HG03460 (cell line): ENCODE data around the gene FN3K.
"Not testable (repeated sequence)": the region's sequence is repeated elsewhere in the genome, so short reads cannot be mapped to it uniquely, and the experiment has no call there.

Source experiments
- ATAC-seq: cut with Tn5 transposase; IDR thresholded peaks from one replicate; pipeline ENCODE4 v1.9.1; 2021; ENCODE audit not compliant: unreplicated experiment

FN3K gene

DNA sequence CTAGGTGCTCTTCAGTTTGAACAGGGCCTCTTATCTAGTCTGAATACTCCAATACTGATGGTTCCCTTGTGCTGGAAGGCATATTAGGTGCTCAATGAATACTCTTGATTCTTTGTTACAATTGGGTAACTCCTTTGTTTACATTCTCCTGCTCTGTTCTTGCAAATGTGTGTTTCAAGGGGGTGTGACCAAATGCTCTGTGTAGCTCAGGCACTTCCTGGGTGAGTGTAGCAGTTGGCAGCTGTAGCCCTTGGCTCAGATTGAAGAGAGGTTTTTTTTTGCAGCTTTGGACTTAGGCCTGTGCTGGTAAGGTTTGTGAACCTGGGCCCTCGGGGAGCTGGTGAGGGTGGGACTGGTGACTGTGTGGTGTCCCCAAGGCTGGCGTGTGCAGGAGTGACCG lies 36.6 kb downstream of the FN3K start:
- no peak for ATAC-seq

DNA sequence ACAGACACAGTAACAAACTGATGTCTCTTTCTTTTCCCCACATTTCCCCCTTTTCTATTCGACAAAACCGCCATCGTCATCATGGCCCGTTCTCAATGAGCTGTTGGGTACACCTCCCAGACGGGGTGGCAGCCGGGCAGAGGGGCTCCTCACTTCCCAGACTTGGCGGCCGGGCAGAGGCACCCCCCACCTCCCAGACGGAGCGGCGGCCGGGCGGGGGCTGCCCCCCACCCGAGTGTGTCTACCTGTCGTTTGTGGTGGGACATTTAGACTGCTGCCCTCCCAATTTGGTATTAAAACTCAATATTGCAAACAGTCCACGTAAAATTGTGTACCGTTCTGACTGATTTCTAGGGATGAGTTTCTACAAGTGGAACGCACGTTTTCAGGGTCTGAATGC lies 39.0 kb downstream of the FN3K start:
- not testable (repeated sequence) for ATAC-seq

DNA sequence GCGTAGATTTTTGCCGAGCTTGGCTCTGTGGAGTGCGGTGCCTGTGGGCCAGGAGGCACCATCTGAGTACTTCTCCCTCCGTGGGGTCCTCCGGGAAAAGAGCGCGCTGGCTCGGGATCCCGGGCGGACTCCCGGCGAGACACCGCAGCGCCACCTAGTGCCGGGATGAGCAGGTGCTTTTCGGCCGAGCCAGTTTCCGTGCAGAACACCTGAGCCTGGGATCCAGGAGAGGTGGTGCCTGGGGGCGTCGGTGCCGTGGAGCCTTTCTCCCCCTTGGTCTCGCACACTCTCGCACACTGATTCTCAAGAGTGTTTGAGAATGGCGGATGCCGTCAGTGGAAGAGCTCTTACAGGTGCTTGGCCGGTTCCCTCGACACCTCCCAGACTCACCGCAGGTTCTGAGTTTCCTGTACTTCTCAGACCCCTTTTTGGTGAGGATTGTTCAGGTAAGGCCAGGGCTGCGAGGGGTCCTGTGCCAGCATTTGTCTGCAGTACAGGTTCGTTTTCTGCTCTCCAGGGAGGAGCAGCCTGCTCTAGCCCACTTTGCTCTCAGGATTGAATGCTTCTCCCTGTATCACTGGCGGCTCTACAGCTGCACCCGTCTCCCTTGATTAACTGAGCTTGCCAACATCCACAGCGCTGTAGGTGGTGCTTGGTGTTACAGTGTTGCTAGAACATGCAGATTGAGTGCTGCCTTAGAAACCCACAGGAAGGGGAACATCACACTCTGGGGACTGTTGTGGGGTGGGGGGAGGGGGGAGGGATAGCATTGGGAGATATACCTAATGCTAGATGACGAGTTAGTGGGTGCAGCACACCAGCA lies 39.8 kb downstream of the FN3K start:
- no peak for ATAC-seq

DNA sequence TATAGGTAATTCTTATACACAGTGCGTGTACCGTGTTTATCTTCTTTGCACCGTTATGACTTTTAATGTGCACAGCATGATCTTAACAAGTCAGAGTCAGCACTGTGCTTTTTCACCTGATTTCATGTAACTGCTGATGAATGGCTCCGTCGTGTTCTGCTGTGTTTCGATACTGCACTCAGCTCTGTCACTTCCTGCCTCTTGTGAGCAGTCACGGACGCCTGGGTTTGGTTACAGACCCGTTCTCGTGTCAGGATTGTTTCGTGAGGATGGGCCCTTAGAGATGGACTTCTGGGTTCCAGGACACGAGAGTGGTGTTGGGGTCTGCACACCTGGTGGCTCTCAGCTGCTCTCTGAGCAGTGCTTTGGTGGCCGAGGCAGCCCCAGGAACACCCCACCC lies 41.0 kb downstream of the FN3K start:
- ATAC-seq: no peak

DNA sequence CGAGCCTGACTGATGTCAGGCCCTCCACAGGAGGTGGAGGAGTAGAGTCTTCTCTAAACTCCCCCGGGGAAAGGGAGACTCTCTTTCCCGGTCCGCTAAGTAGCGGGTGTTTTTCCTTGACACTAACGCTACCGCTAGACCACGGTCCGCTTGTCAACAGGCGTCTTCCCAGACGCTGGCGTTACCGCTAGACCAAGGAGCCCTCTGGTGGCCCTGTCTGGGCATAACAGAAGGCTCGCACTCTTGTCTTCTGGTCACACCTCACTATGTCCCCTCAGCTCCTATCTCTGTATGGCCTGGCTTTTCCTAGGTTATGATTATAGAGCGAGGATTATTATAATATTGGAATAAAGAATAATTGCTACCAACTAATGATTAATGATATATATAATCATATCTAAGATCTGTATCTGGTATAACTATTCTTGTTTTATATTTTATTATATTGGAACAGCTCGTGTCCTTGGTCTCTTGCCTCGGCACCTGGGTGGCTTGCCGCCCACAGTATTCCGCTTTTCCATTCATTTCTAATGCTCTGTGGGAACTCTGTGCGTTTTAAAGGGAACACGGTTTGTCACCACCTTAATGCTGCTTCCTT lies 42.5 kb downstream of the FN3K start:
- not testable (repeated sequence) for ATAC-seq

DNA sequence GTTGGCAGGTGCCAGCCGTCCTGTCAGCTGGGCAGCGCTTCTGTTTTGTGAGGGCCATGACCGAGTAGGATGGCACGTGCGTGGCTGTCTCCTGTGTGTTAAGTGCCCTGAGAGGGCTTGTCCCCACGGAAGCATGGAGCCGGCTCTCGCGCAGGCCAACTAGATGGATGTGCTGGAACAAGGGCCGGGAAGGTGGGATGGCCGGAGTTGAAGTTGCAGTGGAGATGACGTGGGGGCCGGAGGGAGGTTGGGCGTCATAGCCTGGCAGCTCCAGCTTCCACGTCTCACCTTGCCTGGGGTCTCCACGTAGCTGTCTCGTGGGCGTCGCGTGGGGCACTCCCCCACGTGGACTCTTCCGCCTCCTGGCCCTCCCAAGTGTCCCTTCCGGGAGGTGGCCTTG lies 44.1 kb downstream of the FN3K start:
- no peak for ATAC-seq

DNA sequence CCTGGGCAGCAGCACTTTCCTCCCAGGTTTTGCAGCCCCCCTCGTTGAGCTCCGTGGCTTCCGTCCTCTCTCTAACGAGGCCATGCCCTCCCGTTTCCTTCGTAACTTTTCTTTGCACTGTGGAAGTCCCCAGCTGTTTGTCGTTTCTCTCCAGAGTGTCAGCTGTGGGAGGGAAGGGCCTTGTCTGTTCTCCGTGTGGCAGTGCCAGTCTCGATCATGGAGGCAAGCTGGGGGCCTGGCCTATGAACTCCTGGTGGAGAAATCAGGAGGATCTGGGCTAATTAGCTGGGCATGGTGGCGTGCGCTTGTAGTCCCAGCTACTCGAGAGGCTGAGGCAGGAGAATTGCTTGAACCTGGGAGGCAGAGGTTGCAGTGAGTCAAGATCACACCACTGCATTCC lies 44.8 kb downstream of the FN3K start:
- no peak for ATAC-seq

DNA sequence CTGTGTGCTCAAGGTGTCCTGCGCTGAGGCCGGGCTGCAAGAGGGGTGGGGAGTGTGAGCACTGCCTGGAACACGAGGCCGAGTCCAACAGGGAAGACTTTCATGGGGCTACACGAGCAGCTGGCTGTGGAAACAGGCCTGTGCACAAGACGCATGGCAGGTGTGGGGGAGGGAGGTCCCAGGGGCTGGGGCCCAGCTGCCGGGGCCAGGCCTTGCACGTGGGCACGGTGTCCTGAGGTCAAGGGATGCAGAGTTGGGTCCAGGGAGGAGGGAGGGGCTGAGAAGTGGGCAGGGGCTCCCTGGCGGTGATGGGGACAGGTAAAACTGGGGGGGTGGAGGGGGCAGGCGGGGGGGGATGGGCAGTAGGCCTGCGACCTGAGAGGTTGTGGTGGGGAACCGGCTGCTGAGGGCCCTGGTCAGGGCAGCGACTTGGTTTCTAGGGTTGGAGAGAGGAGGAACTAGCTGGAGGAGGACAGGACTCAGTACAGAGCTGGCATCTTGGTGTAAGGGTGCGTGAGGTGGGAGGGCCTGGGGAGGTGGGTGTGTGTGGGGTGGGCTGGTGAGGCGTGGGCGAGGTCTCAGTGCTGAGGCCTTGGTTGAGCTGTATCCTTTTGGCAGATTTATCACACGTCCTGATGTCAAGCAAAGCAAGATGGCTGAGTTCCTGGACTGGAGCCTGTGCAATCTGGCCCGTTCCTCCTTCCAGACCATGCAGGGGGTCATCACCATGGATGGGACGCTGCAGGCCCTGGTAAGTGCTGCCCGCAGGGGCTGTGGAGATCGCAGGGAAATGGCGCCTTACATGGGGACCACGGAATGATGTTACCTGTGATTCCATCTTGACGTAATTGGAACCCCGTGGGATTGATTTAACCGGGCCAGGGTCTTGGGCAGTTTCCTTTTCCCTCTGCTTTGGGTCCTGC lies 45.8 kb downstream of the FN3K start:
- ATAC-seq: no peak

DNA sequence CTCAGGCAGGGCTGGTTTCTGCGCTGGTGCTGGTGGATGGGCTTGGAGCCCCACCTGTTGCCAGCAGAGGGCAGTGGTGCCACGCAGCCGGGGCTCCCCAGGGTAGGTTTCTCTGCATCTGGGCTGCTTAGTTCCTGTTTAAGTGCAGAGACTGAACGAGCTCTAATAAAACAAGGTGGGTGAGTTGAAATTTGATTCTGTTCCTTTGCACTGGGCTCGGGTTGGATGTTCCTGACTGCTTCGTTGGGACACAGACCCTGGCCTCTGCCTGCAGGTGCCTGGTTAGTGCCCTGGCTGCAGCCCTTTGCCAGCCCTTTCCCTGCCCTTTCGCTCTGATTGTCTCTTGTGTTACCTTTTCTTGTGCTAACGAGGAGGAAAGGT lies 46.5 kb downstream of the FN3K start:
- ATAC-seq: peak; percentile 59

DNA sequence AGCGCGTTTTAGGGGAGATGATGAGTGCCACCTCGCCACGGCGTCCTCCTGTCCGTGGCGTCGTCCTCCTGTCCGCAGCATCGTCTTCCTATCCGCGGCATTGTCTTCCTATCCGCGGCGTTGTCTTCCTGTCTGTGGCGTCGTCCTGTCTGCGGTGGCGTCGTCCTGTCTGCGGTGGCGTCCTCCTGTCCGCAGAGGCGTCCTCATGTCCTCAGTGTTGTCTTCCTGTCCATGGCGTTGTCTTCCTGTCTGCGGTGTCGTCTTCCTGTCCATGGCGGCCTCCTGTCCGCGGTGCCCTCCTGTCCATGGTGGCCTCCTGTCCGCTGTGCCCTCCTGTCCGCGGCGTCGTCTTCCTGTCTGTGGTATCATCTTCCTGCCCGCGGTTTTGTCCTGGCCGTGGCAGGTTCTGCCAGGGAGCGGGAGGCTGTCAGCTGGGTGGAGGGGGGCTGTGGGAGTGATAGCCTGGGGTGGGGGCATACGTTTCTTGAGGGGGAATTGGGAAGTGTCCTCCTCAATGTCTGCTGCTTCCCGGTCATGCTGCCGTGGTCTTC lies 47.3 kb downstream of the FN3K start:
- ATAC-seq: no peak

DNA sequence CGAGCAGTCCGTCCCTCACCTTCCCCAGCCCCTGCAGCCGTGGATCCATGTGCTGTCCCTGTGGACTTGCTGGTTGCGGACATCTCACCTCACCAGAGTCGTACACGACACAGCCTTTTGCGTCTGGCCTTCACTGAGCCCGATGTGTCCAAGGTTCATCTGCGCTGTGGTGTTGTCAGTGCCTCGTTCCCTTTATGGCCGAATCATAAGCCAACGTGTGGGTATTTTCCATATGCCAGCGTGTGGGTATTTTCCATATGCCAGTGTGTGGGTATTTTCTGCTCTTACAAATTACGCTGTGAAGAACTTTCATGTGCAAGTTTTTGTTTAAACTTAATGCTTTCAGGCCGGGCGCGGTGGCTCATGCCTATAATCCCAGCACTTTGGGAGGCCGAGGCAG lies 48.1 kb downstream of the FN3K start:
- ATAC-seq: no peak

DNA sequence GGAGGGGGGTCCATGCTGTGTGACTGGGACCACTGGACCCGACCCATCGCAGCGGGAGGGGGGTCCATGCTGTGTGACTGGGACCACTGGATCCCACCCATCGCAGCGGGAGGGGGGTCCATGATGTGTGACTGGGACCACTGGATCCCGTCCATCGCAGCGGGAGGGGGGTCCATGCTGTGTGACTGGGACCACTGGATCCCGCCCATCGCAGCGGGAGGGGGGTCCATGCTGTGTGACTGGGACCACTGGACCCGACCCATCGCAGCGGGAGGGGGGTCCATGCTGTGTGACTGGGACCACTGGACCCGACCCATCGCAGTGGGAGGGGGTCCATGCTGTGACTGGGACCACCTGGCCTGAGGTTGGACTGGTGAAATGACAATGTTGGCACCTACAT lies 50.2 kb downstream of the FN3K start:
- not testable (repeated sequence) for ATAC-seq

DNA sequence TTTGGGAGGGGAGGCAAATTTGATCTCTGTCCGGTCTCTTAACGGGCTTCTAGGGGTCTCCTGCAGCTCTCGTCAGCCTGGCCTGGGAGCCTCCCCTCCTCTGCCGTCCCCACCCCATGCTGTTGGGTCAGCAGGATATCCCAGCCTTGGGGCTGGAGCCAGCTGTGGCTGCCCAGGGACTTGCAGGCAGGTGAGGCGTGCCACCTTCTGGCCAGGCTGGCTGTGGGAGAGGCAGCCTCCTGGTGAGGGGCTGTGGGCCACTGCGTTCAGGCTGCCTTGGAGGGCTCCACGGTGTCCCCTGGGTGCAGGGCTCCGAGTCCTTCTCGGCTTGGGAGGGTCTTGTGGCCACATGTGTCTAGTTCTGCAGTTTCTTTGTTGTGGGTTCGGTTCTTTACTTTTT lies 51.0 kb downstream of the FN3K start:
- no peak for ATAC-seq

DNA sequence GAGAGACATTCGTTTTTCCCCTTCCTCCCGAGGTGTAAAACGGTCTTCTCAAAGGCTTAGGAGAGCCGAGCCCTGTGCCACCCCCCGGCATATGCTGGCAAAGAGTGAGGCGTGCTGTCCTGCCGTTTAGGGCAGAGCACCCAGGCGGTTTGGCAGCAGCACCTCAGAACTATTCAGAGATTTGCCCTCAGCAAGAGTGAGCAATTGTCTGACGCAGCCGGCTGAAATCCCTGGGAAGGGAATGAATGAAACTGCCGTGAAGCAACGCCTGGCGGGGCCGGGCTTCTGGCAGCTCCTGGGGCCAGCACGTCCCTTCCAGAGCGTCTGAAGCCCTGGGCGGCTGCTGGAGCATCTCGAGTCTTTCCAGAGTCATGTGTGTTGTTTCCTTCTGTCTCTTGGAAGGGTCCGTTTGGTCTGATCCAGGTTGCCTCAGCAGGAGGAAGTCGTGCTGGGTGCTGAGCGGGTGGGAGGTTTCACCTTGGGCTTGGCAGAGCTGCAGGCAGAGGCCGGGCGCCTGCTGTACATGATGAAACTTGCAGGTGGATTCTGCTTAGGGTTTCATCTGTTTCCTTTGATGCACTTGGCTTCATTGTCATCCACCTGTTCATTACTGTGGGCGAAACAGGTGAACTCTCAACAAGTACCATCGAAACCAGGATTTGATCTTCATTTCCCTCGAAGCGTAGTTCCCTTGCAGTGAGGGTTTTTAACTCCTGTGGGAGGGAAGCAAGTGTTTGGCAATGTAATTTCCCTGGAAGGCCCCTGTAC lies 51.9 kb downstream of the FN3K start:
- no peak for ATAC-seq

DNA sequence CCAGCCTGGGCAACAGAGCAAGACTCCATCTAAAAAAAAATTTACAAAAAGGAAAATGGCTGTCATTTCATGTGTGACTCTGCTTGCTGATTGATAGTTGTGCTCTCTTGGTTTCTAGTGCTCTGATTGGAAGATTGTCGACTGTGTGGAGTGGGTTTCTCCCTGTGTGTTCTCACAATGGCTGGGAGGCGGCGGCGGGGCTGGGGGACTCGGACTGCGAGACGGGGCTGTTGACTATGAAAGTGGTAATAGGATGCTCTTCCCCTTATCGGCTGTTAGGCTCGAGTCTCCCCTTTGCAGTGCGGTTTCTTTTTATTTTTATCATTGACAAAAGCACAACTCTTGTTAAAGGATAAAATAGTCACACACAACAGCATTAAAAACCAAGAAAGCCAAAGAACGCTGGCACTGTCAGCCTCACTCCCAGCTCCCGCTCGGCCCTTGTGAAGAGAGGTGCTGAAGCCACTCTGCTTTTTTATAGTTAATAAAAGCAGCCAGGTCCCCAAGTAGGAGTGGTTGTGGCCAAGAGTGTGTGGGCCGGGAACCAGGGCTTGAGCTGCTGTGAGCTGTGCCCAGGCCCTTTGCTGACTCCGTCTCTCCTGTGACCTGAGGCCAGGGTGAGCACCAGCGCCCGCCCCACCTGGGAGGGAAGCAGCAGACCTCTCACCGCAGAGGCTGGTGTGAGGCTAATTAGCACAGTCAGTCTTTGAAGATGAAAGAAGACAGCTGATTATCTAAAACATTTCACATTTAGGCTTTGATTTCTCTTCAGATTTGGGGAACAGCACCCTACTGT lies 53.0 kb downstream of the FN3K start:
- ATAC-seq: no peak

DNA sequence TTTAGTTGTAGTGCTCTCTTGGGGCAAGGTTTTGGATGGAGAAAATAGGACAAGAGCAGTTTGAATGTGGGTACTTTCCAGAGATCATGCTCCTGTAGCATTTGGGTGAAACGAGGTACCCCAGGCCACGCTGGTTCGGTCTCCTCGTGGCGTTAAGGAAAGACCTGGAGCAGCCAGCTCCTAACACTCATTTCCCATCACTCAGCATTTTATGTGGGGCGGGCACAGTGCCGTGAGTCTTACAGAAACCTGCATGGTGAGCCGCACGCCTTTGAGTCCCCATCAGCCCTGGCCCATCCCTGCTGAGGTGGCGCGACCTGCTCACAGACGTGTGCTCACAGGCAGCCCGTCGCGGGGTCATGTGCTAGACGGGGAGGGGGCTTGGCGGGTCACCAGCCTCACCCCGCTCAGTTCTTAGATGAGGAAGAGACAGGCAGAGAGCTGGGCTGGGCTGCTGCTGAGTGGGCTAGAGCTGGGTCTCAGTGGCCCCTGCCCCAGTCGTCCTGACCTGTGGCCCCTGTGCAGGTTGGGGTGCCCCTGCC lies 53.7 kb downstream of the FN3K start:
- ATAC-seq: no peak

DNA sequence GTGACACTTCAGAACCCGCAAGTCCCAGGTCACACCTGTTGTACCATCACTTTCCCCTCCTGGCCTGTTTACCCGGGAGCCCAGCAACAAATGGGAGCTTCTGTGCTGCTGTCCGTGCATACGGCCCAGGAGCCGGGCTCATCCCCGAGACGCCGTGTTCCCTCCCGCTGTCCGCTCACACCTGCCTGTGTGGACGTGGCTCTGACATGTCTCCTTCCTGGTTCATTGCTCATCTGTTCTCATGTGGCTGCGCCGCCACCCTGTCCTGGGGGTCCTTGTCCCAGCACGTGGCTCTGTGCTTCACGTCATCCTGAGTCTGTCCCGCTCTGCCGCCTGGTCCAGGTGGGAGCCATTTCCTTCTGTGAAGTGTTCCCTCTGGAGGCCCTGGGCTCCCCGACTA lies 54.4 kb downstream of the FN3K start:
- no peak for ATAC-seq

DNA sequence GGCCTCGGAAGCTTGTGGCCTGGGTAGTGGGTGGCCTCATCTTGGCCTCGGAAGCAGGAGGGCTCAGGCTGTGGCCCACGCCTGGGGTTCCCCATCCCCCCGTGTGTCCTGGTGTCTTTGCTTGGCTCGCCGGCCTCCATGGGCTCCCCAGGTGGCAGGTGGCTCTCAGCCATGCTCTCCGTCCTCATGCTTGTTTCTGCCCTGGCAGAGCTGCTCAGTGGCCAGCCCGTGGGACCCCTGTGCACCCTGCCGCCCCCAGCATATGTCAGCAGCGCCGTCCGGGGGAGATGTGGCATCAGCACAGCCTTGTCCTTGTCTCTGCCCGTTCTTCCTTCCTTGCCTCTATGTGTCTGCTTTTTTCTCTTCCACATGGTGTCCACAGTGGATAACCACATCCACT lies 55.0 kb downstream of the FN3K start:
- no peak for ATAC-seq

DNA sequence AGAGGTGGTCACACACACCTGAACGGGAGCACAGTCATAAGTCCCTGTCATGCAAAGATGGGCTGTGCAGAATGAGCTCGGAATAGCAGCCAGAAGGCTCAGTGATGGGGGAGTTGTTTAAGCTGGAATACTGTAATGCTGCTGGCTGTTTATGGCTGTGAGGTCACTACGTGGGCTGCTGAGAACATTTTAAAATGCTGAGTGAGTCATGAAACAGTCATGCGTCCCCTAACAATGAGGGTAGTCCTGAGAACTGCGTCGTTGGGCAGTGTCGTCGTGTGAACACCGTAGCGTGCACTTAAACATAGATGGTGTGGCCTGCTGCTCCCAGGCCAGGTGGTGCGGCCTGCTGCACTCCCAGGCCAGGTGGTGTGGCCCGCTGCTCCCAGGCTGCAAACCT lies 56.1 kb downstream of the FN3K start:
- no peak for ATAC-seq
